Ascending aorta (tissue), 2 donors: ENCODE results near the gene ULK2. TPM values are rescaled to one million over a fixed set of nuclear protein-coding genes. Genes with fewer than 3 reads are reported as not detected.

Source experiments
- DNase-seq, 2 donors: peaks; one replicate each; pipeline ENCODE4 v3.0.0-alpha.2; 2019; ENCODE audit warnings: low spot score in 2 of 2
- H3K27ac ChIP-seq, 2 donors: fragments of 200-600 bp; sonication (generic); one replicate each; pipeline ENCODE4 v1.5.1; 2016 to 2017; ENCODE audit warnings: mild to moderate bottlenecking in 1 of 2
- H3K27me3 ChIP-seq: fragments of 200-600 bp; sonication (generic); one replicate; pipeline ENCODE4 v1.5.1; 2017
- H3K36me3 ChIP-seq, 2 donors: fragments of 200-600 bp; sonication (generic); one replicate each; pipeline ENCODE4 v1.5.1; 2016
- H3K4me1 ChIP-seq, 2 donors: fragments of 200-600 bp; sonication (generic); one replicate each; pipeline ENCODE4 v1.5.1; 2016 to 2017; ENCODE audit warnings: mild to moderate bottlenecking in 1 of 2
- H3K4me3 ChIP-seq, 2 donors: fragments of 200-600 bp; sonication (generic); one replicate each; pipeline ENCODE4 v1.5.1; 2016 to 2017; ENCODE audit warnings: mild to moderate bottlenecking in 1 of 2
- H3K9me3 ChIP-seq, 2 donors: fragments of 200-600 bp; sonication (generic); one replicate each; pipeline ENCODE4 v1.5.1; 2016
- CTCF ChIP-seq, 3 experiments: fragments of 200-600 bp in 2 of 3; fragments of 450-650 bp in 1 of 3; sonication (generic) in 2 of 3; IDR thresholded peaks; one replicate each; pipeline ENCODE4 v1.5.1; 2016 to 2019; ENCODE audit warnings: antibody characterized with exemption in 3 of 3, mild to moderate bottlenecking in 1 of 3, moderate library complexity in 1 of 3
- intact Hi-C: fragments of 100-400 bp; cut with DNase I; formaldehyde crosslinking; loops from one replicate; pipeline ENCODE4 v1.15.1; 2023
- total RNA-seq: library from RNA; depleted of rRNA; stranded (reverse); fragments of >200 nt; gene quantifications from one replicate; pipeline ENCODE4 v1.1.0, GENCODE V29; 2016

ULK2 gene
- total RNA-seq, 1 donor from 2014 or later, result 7.1 TPM

DNA sequence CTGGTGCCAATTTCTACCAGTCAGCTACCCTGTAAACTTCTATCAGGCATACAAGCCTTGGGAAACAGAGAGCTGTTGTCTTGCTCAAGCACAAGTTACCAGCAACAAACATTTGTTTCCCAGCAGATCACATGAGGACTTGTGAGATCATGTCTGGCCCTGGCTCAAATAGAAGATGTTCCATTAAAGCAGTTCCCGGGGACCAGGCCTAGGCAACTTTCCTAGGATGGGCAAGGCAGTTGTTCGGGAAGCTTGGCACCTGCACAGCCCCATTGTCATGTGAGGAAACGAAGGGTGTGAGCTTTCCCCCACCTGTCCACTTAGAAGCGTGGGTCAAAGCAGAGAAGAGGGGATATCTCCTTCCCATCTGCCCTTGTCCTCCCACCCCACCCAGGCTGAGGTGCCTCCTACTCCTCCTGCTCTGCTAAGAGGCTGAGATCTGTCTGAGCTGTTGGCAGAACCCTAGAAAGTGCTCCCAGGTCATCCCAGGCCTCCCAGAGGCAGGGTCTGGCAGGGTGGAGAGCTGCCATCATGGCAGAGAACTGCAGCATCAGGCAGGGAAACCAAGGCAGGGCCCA lies 140.1 kb downstream of the ULK2 start:
- H3K27ac ChIP-seq, result peak overlapping the region; percentile 76 to 88
- H3K4me3 ChIP-seq, result no peak overlapping the region
- no peaks in the 10 kb centered on the region for H3K27me3 ChIP-seq
- H3K36me3 ChIP-seq, result no peaks in the 10 kb centered on the region
- intact Hi-C loops, result loop anchor here (2.0 kb wide), 1 partner anchor 25 kb away; no protein-coding TSS in a partner anchor
- H3K9me3 ChIP-seq, result no peaks in the 10 kb centered on the region
- DNase-seq, result no peak
- peaks cover 12 to 17% of the 10 kb centered on the region in 2 donors for H3K4me1 ChIP-seq
- TF ChIP-seq CTCF (IDR thresholded peaks at IDR 0.05), result no peak

DNA sequence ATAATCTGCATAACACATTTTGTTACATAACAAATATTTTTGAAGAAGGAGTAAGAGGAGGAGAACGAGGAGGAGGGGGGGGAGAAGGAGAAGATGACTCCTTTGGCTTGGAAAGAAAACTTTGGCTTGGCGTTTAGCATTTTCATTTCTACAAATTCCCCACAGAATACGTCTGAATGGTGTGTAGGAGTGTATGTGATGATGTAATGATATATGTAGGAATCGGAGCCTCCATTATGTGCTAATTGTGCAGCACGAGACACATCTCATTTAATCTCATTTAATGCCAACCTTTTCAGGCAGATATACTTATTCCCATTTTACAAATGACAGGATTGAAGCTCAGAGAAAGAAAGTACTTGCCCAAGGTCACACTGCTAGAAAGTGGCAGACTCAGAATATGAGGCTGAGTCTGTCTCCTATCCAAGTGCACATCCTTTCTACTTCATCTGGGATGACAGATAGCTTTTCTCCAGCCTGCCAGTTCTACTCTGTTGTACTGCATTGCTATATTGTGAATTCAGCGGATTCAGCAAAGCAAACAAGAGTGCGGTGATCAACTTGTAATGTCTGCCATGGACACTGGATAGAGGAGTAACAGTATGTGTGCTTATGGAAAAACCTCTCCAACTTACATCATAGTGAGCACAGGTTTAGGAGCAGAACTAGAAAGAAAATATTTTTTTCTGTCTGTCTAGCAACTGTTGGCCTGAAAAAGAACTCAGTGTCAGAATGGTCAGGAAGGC lies 140.9 kb downstream of the ULK2 start:
- H3K27me3 ChIP-seq, result no peaks in the 10 kb centered on the region
- intact Hi-C loops, result no loop called here
- peak overlapping the region; percentile 76 to 88 for H3K27ac ChIP-seq
- H3K36me3 ChIP-seq, result no peaks in the 10 kb centered on the region
- H3K4me3 ChIP-seq, result no peak overlapping the region
- TF ChIP-seq CTCF (IDR thresholded peaks at IDR 0.05), result no peak
- no peak for DNase-seq
- H3K9me3 ChIP-seq, result no peaks in the 10 kb centered on the region
- H3K4me1 ChIP-seq, result peaks cover 12 to 17% of the 10 kb centered on the region in 2 donors

GRCh38 chr17:19725486-19725885 lies 142.2 kb downstream of the ULK2 start:
- H3K4me1 ChIP-seq, result peaks cover 8 to 12% of the 10 kb centered on the region in 2 donors
- H3K4me3 ChIP-seq, result no peak overlapping the region
- no peak for DNase-seq
- TF ChIP-seq CTCF (IDR thresholded peaks at IDR 0.05), result no peak
- no peaks in the 10 kb centered on the region for H3K36me3 ChIP-seq
- H3K27me3 ChIP-seq, result no peaks in the 10 kb centered on the region
- H3K9me3 ChIP-seq, result no peaks in the 10 kb centered on the region
- intact Hi-C loops, result no loop called here
- H3K27ac ChIP-seq, result no peak overlapping the region

GRCh38 chr17:19724501-19725420 lies 143.0 kb downstream of the ULK2 start:
- Histone ChIP-seq H3K4me3 (peak overlapping the region in 1 of 2 donors; percentile 61), H3K4me1 (peaks cover 8 to 12% of the 10 kb centered on the region in 2 donors), H3K27me3 (no peaks in the 10 kb centered on the region), H3K9me3 (no peaks in the 10 kb centered on the region), H3K36me3 (no peaks in the 10 kb centered on the region), H3K27ac (peak overlapping the region; percentile 58 to 61)
- intact Hi-C loops, result no loop called here
- DNase-seq, result peak; percentile 47 to 84
- no peak for TF ChIP-seq CTCF (IDR thresholded peaks at IDR 0.05)

DNA sequence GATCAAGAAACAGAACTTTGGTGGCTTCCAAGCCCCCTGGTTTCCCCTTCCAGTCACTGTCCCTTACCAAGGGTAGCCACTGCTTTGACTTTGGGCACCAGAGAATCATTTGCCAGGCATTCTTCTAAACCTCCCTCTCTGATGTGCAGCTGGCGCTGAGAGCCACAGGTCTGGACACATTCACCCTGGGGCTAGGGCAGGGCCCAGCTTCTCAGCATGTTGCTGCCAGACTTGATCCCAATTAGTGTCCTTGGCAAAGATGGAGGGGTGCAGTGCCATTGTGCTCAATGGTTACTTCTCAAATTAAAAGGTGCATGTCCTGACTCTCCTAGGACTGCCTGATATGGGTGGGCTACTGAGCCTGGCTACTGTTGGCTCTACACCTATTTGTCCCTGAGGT lies 143.8 kb downstream of the ULK2 start:
- peak overlapping the region; percentile 58 to 61 for H3K27ac ChIP-seq
- DNase-seq, result peak in 1 of 2 donors; percentile 58
- peak overlapping the region in 1 of 2 donors; percentile 61 for H3K4me3 ChIP-seq

More for the DNA sequence above, 143.8 kb downstream of the ULK2 start:
- Histone ChIP-seq H3K27me3 (no peaks in the 10 kb centered on the region), H3K4me1 (peaks cover 8 to 12% of the 10 kb centered on the region in 2 donors), H3K9me3 (no peaks in the 10 kb centered on the region), H3K36me3 (no peaks in the 10 kb centered on the region)
- intact Hi-C loops, result no loop called here
- TF ChIP-seq CTCF (IDR thresholded peaks at IDR 0.05), result no peak

Other genes with a start within 250 kb of the ULK2 start
- 189 TPM for gene ALDH3A2, start 219.2 kb downstream of the ULK2 start, total RNA-seq
- not detected for gene SLC47A2, start 151.4 kb downstream of the ULK2 start, total RNA-seq
- 14.4 TPM for gene ALDH3A1, start 119.6 kb downstream of the ULK2 start, total RNA-seq
- 15.0 TPM for gene AKAP10, start 109.9 kb upstream of the ULK2 start, total RNA-seq
- gene SPECC1, start 141.4 kb upstream of the ULK2 start, total RNA-seq, result 76.4 TPM